C4-2B (cell line): Measurements from ENCODE around the gene CAPN12.
"Not testable (repeated sequence)": the region's sequence is repeated elsewhere in the genome, so short reads cannot be mapped to it uniquely, and the experiment has no call there.

Experiments
- CTCF ChIP-seq: fragments of 450-650 bp; conservative IDR thresholded peaks from 2 replicates; pipeline ENCODE4 v1.5.1; 2017; ENCODE audit warnings: mild to moderate bottlenecking
- ZFX ChIP-seq: fragments of 450-650 bp; IDR thresholded peaks from 2 replicates; pipeline ENCODE4 v1.6.1; 2017

- not testable (repeated sequence) for TF ChIP-seq CTCF, ZFX
These were observed 9.5 kb upstream of the CAPN12 start for GRCh38 chr19:38753783-38754182.
